ENCODE measurements around the gene TRAK1.

The TRAK1 gene

DNA sequence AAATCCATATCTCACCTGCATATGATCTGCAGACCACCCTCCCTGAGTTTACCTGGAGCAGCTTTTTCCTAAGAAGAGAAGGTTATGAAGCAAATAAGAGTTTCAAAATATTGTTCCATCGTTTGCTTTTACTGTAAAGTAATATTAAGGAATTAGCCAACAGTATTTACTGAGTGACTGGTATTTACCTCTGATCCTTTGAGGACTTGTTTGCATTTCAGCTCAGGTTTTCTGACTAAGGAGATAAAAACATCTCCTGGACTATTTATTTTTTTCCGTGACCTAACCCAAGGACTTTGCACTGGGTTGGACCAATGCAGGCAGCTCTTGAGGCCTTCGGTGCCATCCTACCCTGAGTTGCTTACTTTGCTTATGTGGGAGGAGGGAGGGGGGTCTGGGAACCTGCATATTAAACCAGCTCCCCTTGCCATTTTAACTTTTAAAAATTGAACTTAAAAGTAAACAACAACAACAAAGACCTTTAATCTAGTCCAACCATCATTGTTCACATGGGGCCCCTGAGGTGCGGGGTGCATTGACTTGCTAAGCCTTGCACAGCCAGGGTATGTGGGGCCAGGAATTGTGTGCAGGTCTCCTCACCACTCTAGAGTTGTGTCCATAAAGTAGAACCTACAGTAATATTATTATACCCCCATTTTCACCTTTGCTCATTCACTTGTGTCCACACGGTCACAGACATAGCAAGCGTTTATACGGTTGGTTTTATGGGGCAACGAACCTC lies 39.3 kb downstream of the TRAK1 start:
- no peak for DNase-seq (ENCODE audit: low read depth, low spot score)
- Histone ChIP-seq H3K9me3 (ENCODE audit: low read depth, low read length) (no peaks in the 10 kb centered on the region), H3K4me3 (no peak overlapping the region), H3K36me3 (ENCODE audit: insufficient read depth, low read length) (no peaks in the 10 kb centered on the region; the same call in 1 of the 2 replicates), H3K27ac (no peak overlapping the region), H3K9ac (ENCODE audit: insufficient read length) (no peak overlapping the region)
- TF ChIP-seq FOXP2 (optimal IDR thresholded peaks at IDR 0.05; ENCODE audit: control extremely low read depth, extremely low read length, insufficient read depth), result no peak
- TF ChIP-seq POLR2AphosphoS5 (IDR thresholded peaks at IDR 0.05; ENCODE audit: borderline replicate concordance, low read depth, low read length), result no peak
- no peak for TF ChIP-seq EZH2 (IDR thresholded peaks at IDR 0.05)

DNA sequence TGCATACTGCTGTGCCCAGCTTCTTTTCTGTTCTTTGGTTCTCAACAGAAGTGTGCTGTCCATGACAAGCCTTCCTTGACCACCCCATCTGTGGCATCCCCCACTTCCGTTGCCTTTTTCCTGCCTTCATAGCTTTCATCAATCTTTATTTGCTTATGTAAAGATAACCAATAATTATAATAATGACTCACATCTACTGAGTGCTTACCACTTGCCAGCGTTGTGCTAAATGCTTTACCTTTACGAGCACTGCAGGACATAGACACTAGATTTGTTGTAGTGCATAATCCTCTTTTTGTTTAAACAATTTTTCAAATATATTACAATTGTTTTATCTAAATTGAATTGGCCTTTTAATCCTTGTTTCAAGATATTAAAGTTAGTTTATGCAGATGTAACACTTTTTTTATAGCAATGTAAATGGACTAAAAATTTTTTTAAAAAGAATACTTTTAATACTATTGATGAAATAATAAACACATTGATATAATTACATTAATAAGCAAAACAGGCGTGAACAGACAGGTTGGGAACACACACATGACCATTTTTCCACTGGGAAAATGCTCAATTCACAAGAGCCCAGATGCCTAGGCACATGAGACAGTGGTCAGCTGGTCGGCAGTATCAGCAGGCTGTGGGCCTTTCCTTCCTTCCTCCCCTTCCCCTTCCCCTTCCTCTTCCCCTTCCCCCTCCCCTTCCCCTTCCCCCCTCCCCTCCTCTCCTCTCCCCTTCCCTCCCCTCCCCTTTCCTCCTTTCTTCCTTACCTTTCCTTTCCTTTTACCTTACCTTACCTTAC lies 42.5 kb downstream of the TRAK1 start:
- Histone ChIP-seq H3K9me3 (ENCODE audit: low read depth, low read length) (no peaks in the 10 kb centered on the region), H3K9ac (ENCODE audit: insufficient read length) (no peak overlapping the region), H3K36me3 (ENCODE audit: insufficient read depth, low read length) (no peaks in the 10 kb centered on the region), H3K27ac (no peak overlapping the region), H3K4me3 (no peak overlapping the region)
- TF ChIP-seq FOXP2 (optimal IDR thresholded peaks at IDR 0.05; ENCODE audit: control extremely low read depth, extremely low read length, insufficient read depth), result no peak
- no peak for TF ChIP-seq EZH2 (IDR thresholded peaks at IDR 0.05)
- no peak for TF ChIP-seq POLR2AphosphoS5 (IDR thresholded peaks at IDR 0.05; ENCODE audit: borderline replicate concordance, low read depth, low read length)
- DNase-seq (ENCODE audit: low read depth, low spot score), result no peak

DNA sequence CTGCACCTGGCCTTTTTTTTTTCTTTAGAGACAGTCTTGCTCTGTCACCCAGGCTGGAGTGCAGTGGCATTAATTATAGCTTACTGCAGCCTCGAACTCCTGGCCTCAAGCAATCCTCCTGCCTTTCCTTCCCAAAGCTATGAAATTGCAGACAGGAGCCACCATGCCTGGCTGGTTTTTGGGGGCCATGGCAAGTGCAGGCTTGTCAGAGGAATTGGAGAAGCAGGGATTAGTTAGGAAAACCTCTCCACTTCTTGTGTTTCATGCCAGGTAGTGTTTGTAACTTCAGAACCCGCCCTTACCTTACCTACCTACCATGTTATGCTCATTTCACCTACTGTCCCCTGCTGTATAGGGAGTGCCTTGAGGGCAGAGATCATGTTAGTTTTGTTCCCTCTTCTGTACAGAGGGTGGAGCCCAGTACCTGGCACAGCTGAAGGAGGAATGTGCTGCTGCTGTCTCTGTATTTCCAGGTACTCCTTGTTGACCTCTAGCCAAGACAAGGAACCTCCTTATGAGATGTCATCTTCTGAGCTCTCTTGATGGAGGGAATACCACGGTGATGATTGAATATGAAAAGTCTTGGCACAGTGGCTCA lies 43.8 kb downstream of the TRAK1 start:
- H3K36me3 ChIP-seq (ENCODE audit: insufficient read depth, low read length), result no peaks in the 10 kb centered on the region
- H3K9me3 ChIP-seq (ENCODE audit: low read depth, low read length), result no peaks in the 10 kb centered on the region
- H3K27ac ChIP-seq, result no peak overlapping the region
- no peak overlapping the region for H3K4me3 ChIP-seq
- TF ChIP-seq POLR2AphosphoS5 (IDR thresholded peaks at IDR 0.05; ENCODE audit: borderline replicate concordance, low read depth, low read length) (no peak), EZH2 (IDR thresholded peaks at IDR 0.05) (no peak), FOXP2 (optimal IDR thresholded peaks at IDR 0.05; ENCODE audit: control extremely low read depth, extremely low read length, insufficient read depth) (no peak)
- H3K9ac ChIP-seq (ENCODE audit: insufficient read length), result no peak overlapping the region
- no peak for DNase-seq (ENCODE audit: low read depth, low spot score)

DNA sequence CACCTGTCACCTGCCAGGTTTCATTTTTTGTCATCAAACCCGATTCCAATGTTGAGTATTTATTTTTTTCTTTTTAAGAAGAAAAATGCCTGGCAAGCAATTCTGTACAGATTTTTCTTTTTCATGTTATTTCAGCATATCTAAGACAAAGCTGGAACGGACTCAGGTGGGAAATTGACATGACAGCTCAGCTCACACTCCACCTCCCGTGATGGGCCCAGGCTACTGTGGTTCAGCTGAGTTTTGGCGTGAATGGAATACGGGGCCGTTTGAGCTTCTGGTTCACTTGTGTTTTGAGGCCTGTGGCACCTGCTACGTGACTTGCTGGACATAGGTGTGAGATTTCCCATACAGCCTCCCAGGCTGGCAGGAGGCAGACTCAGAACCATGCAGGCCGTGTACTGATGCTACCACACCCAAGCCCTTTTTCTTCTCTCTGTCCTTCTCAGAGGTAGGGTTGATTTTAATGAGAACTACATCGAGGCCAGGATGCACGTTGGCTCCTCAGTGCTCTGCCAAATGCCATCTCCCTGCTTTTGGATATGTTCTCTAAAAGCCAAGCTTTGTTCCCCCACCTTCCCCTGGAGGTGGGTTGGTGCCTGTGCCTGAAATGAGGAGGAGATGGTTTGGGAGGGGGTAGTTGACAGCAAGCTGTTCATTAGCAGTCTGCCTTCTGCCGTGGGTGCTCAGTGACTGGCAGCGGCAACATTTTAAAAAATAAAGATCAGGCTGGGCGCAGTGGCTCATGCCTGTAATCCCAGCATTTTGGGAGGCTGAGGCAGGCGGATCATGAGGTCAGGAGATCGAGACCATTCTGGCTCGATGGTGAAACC lies 48.7 kb downstream of the TRAK1 start:
- no peak for DNase-seq (ENCODE audit: low read depth, low spot score)
- no peak overlapping the region for H3K9ac ChIP-seq (ENCODE audit: insufficient read length)
- H3K36me3 ChIP-seq (ENCODE audit: insufficient read depth, low read length), result no peaks in the 10 kb centered on the region

DNA sequence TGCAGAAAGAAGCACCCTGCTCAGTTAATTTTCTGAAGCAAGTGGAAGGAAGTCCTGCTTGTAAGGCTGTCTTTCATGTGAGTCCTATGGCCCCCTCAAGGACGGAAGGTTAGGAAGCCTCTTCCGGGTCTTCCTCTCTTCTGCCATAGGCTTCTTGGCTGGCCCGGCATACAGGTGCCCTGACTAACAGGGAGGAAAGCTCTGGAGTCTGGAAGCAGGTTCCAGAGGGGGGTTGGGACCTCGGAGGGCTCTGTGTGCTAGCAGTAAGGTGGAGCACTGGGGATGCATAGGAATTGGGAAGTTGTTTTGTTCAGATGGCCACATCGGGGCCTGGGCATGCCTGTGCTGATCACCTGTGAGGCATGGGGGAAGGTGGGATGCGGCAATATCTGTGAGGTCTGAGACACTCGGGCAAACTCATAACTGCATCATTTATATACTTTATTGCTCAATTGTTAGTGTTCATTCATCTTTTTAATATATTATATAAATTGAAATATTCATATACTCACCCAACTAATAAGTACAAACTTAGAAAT lies 49.6 kb downstream of the TRAK1 start:
- no peaks in the 10 kb centered on the region for H3K9me3 ChIP-seq (ENCODE audit: low read depth, low read length)
- H3K9ac ChIP-seq (ENCODE audit: insufficient read length), result no peak overlapping the region
- no peak overlapping the region for H3K27ac ChIP-seq
- DNase-seq (ENCODE audit: low read depth, low spot score), result no peak
- no peak for TF ChIP-seq FOXP2 (optimal IDR thresholded peaks at IDR 0.05; ENCODE audit: control extremely low read depth, extremely low read length, insufficient read depth)
- TF ChIP-seq POLR2AphosphoS5 (IDR thresholded peaks at IDR 0.05; ENCODE audit: borderline replicate concordance, low read depth, low read length), result no peak
- no peak for TF ChIP-seq EZH2 (IDR thresholded peaks at IDR 0.05)
- no peaks in the 10 kb centered on the region for H3K36me3 ChIP-seq (ENCODE audit: insufficient read depth, low read length)
- H3K4me3 ChIP-seq, result no peak overlapping the region

More for the DNA sequence above, 48.7 kb downstream of the TRAK1 start:
- Histone ChIP-seq H3K4me3 (no peak overlapping the region), H3K9me3 (ENCODE audit: low read depth, low read length) (no peaks in the 10 kb centered on the region), H3K27ac (no peak overlapping the region)
- no peak for TF ChIP-seq POLR2AphosphoS5 (IDR thresholded peaks at IDR 0.05; ENCODE audit: borderline replicate concordance, low read depth, low read length)
- no peak for TF ChIP-seq EZH2 (IDR thresholded peaks at IDR 0.05)
- no peak for TF ChIP-seq FOXP2 (optimal IDR thresholded peaks at IDR 0.05; ENCODE audit: control extremely low read depth, extremely low read length, insufficient read depth)

DNA sequence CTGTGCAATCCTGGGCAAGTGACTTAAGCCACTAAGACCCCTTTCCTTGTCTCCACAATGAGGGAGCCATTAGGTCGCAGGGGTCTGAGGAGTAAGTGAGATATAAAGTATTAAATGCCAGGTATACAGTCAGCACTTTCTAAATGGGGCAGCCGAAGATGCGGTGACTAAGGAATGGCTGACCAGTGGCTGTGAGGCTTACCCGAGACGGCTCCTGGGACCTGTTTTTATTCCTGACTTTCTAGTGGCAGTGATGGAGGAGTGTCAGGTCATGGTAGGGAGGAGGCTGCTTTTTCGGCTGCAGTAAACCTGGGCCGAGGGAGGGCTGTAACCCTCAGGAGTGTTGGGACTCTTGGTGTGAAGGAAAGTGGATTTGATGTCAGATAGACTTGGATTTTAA lies 52.3 kb downstream of the TRAK1 start:
- Histone ChIP-seq H3K36me3 (ENCODE audit: insufficient read depth, low read length) (no peaks in the 10 kb centered on the region), H3K27ac (no peak overlapping the region), H3K9me3 (ENCODE audit: low read depth, low read length) (no peaks in the 10 kb centered on the region), H3K4me3 (no peak overlapping the region), H3K9ac (ENCODE audit: insufficient read length) (no peak overlapping the region)
- no peak for DNase-seq (ENCODE audit: low read depth, low spot score)
- TF ChIP-seq POLR2AphosphoS5 (IDR thresholded peaks at IDR 0.05; ENCODE audit: borderline replicate concordance, low read depth, low read length) (no peak), EZH2 (IDR thresholded peaks at IDR 0.05) (no peak), FOXP2 (optimal IDR thresholded peaks at IDR 0.05; ENCODE audit: control extremely low read depth, extremely low read length, insufficient read depth) (no peak)

DNA sequence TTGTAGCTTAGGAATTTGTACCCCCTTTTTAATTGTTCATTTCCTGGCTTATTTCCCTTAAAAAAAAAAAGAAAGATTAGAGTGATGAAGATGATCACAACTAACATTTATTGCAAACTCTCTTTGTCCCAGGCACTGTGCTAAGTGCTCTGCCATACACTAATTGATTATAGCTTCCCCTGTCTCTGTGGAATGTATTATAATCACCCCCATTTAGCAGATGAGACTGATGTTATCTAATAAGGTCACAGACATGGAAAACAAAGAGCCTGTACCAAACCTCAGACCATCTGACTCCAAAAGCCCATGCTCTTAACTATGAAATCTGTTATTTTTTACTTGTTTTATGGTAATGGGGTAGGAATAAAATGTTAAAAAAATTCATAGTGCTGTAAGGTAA lies 53.1 kb downstream of the TRAK1 start:
- Histone ChIP-seq H3K9me3 (ENCODE audit: low read depth, low read length) (no peaks in the 10 kb centered on the region), H3K4me3 (no peak overlapping the region), H3K27ac (no peak overlapping the region), H3K9ac (ENCODE audit: insufficient read length) (no peak overlapping the region), H3K36me3 (ENCODE audit: insufficient read depth, low read length) (no peaks in the 10 kb centered on the region)
- no peak for DNase-seq (ENCODE audit: low read depth, low spot score)
- TF ChIP-seq POLR2AphosphoS5 (IDR thresholded peaks at IDR 0.05; ENCODE audit: borderline replicate concordance, low read depth, low read length), result no peak
- no peak for TF ChIP-seq EZH2 (IDR thresholded peaks at IDR 0.05)
- no peak for TF ChIP-seq FOXP2 (optimal IDR thresholded peaks at IDR 0.05; ENCODE audit: control extremely low read depth, extremely low read length, insufficient read depth)
